ENCODE data around the gene CDRT15L2.
"Not testable (repeated sequence)": the region's sequence is repeated elsewhere in the genome, so short reads cannot be mapped to it uniquely, and the experiment has no call there.

The CDRT15L2 gene

DNA sequence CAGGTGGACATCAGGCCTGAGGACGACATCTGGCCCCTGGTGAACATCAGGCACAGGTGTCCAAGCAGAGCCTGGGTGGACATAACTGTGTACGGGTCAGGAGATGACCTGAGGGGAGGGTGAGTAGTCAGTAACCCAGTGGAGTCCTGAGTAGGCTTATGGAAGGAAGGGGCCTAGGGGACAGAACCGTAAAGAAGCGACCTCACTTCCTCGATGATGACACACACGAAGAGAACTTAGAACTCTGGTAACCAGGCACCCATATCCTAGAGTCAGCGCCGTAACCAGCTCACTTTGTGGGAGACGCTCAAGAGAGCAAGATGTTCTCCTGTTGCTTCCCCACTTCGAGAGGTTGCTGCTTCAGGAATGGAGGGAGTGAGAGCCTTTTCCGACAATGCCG is at the start of gene CDRT15L2:
CDRT15L2 (plus strand) TSS at position 301 of the 400 bp plus-strand sequence; CDS start at position 321, 20 bp downstream.
- not testable (repeated sequence) for DNase-seq

DNA sequence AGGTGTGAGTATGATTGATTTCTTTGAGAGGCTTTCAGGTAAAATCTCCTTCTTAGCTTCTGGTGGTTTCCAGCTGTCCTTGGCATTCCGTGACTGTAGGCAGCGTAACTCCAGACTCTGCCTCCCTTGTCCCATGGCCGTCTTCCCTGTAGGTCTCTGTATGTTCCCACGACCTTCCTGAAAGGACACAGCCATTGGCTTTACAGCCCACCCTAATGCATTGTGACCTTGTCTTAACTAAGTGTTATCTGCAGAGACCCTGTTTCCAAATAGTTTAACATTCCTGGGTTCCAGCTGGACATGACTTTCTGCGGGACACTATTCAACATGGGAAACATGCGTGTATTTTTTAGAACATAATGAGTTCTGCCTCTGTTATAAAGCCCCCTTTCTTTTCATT is 49.4 kb upstream of the CDRT15L2 start:
- DNase-seq: peak; percentile 0

DNA sequence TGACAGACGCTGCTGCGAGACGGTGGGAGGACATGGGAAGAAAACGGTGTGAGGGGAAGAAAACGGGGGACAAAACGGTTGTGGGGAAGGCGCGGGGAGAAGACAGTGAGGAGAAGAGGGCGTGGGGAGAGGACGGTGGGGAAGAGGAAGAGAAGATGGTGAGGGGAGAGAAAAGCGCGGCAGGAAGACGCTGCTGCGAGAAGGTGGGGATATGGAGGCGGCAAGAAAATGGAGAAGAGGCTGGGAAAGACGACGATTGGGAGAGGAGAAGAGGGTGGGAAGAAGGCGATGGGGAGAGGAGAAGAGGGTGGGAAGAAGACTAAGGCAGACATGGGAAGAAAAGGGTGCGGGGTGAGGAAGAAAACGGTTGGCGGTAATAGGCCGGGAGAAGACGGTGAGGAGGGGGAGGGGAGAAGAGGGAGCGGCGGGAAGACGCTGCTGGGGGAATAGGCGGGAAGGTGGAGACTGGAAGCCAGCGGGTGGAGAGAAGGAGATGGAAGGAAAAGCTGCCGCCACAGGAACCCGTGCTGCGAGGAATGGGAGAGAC is 46.9 kb upstream of the CDRT15L2 start:
- DNase-seq: peak; percentile 40

DNA sequence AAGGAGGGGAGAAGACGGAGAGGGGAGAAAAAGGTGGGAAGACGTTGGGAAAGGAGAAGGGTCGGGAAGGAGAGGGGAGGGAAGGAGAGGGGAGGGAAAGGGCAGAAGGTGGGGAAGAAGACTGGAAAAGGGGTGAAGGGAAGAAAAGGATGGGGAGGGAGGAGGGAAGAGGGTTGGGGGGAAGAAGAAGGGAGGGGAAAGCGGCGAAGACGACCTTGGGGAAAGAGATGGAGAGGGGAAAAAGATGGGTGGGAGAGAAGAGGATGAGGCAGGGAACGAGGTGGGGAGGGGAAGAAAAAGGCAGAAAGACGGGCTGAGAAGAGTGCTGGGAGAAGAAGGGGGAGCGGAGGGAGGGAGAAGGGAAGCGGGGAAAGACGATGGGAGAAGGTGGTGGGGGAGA is 46.3 kb upstream of the CDRT15L2 start:
- DNase-seq: peak; percentile 68

DNA sequence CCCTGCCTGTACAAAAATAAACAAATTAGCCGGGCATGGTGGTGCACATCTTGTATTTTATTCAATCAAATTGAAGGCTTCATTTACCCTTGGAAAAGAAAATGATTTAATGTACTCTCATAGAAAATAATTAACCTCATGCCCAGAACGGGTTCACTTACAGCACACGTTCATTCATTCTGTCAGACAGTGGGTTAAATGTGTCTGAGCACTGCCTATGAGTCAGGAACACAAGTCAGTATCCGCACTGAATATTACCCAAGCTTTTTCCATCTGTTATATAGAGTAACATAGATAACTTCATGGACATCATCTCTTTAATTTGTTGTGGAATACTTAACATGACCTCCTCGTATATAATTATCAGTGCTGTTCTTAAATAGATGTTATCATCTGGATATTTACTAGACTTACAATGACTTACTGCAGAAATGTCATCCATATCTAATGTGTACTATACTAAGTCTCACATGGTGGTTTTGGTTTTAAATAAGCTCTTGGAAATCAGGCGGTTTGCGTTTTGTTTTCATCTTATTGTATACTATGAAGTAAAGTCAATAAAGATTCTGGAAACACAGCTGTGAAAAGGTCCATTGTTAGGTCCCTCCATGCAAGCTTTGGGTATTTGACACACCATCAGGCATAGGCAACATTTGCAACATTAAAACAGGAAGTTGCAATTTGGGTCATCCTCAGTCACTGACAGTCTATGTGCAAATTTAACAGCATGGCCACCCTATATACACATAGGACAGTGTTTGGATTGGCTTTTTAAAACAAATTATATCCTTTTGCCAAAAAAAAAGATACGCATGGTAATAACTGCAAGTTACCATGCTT is 44.6 kb upstream of the CDRT15L2 start:
- peak; percentile 0 for DNase-seq

DNA sequence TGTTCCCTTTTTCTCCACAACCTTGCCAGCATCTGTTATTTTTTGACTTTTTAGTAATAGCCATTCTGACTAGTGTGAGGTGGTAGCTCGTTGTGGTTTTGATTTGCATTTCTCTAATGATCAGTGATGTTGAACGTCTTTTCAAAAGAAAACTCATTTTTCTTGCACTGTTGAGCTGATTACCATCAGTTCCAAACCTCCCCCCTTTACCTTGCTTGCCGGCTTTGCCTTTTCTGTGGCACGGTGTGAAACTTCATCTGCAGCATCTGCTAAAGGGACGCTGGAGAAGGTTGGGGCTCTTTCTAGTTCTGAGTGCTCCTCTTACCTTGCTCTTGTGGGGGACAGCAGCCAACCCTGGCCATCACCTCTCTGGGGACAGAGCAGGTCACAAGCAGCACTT is 39.1 kb upstream of the CDRT15L2 start:
- not testable (repeated sequence) for DNase-seq

DNA sequence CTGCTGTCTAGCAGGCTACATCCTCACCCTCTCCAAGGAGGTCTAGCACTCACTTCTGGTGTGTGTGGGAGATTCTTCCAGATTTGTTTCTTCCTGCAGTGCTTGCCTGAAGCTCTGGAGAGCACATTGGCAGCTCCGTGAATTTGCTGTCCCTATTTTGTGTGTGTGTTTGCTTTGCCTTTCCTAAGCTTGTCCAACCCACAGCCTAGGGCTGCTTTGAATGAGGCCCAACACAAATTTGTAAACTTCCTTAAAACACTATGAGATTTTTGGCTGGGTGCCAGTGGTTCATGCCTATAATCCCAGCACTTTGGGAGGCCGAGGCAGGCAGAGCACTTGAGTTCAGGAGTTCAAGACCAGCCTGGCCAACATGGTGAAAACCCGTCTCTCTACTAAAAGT is 38.7 kb upstream of the CDRT15L2 start:
- DNase-seq: peak; percentile 46

DNA sequence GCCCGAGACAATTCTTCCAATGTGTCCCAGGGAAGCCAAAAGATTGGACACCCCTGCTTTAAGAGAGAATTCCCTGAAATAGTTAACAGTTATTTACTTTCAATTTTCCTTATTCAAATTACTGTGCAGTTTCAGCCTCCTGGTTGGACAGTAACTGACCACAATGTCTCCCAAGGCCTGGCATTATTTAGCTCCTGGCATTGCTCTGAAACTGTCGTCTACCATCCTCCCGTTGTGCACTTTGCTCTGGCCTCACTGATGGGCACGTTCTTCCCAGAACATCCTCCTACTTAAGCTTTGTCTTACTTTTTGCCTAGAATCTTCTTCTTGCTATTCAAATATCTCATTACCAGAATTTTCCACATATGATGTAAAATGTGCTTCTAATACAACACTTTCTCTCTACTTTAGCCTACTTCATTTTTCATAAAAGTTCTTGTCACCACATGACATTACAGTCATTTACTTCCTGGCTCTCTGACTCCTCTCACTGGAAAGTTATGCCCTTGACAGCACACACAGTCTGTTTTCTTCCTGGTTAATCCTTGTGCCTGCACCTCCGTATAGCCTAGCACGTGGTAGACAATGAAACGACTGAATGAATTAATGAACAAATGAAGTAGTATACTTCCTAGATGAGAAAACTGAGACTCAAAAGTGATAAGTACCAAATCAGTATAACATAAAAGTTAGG is 37.5 kb upstream of the CDRT15L2 start:
- DNase-seq: peak; percentile 17

DNA sequence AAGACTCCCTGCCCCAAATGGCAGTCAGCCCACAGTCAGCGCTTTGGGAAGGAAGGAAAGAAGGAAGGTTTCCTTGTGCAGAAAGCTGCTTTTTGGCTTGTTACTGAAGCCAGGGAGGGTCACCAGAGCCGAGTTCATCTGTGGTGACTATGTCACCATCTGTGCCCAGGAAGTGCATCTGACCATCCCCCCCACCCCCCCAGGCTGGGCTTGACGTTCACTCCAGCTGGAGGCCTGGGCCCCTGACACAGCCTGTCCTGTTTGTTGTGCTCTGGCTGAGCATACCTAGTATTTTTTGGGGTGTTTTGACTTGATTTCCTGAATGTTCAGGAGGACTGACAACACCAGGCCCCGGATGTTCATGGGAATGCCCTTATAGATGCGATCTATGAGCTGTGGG is 31.6 kb upstream of the CDRT15L2 start:
- not testable (repeated sequence) for DNase-seq

DNA sequence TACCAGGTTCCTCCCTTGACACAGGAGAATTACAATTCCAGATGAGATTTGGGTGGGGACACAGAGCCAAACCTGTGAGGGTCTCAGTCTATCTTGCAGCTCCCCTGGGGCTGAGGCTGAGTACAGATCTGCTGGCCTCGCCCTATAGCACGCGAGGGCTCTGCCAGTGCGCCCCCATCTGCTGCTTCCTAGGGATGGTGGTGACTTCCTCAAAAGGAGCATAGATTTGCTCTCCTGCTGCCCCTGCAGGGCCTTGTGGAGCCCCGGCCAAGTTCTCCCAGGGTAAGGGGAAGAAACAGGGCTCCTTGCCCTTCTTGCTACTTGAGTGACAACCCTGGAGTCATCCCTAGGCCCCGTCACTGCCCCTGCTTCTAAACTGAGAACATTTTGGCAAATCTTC is 26.6 kb upstream of the CDRT15L2 start:
- not testable (repeated sequence) for DNase-seq

DNA sequence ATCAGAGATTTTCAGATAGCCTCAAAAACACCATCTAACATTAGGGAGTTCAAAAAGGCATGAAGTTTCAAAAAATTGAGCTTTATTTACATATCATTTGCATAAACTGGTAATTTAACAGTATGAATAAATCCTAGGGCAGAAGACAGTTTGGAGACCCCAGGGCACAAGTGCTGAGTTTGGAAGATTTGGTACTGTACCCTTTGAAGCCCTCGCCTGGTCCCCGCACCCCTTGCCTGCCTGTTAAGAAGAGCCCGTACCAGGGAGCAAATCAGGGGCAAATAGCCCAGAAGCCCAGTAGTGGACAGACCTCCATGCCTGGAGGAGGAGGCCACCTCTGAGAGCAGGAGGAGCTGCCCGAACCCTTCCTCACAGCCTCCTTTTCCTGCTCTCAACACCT is 24.8 kb upstream of the CDRT15L2 start:
- not testable (repeated sequence) for DNase-seq

DNA sequence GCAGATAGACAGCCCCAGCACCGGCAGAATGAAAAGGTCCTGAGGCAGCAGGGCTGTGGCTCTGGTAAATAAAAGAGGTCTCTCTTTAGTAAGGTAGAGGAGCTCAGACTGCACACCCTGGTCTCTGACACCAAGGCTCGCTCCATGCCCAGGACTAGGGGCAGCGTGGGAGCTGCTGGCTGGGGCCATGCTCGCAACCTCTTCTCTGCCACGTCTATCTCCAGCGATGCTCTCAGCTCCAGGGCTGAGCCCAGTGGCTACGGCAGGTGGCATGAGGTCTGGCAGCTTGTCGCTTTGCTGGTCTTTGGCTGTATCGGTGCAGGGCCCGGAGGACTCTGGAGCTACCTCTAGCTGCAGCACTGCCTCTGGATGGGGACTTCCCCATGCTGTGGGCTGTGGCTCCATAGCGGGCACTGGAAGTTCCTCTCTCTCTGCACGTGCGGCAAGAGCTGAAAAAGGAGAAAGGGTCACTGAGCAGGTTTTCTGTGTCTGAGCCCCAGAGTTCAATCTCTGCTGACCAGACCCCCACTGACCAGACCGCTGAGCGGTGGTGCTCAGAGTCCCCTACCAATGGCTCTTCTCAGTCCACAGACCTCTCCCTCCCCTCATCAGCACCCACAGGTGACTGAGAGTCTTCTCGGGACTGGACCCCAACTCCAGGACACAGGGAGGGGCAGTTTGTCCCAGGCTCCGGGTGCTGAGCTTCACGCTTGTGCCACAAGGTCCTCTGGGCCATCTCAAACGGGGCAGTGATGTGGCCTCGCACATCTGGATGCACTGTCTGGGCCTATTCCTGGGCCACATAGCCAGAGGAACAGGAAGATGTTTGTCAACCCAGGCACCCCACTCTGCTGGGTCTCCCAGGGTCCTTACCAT is 24.2 kb upstream of the CDRT15L2 start:
- DNase-seq: not testable (repeated sequence)

DNA sequence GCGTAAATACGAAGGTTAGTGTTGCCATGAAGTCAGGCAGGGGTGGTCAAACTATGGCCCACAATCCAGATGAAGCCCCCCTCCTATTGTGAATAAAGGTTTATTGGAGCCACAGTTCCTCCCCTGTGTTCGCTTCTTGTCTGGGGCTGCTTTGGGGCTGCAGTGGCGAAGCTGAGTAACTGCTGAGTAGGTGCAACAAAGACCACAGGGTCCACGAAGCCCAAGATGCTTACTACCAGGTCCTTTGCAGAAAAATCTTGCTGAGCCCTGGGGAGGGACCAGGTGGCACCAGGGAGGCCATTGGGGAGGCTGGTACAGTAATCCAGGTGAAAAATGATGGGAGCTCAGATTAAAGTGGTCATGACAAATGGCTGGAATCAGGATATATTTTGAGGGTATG is 21.4 kb upstream of the CDRT15L2 start:
- not testable (repeated sequence) for DNase-seq

DNA sequence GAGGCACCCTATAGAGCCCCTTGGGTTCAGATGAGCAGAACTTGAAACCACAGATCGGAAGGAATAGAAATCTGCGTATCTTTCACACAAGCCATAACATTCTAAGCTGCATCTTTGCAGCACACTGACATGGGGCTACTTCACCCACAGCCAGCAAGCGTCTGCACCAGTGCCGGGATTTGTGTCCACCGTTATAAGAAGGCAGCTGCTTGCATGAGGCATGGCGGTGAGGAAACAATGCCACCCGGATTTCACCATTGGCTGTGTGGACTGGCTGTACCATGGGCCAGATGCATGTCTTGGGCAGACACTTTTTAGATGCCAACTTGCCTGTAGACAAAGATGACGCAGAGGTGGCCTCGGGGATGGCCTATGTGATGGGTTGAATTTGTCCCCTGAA is 20.5 kb upstream of the CDRT15L2 start:
- DNase-seq: not testable (repeated sequence)

DNA sequence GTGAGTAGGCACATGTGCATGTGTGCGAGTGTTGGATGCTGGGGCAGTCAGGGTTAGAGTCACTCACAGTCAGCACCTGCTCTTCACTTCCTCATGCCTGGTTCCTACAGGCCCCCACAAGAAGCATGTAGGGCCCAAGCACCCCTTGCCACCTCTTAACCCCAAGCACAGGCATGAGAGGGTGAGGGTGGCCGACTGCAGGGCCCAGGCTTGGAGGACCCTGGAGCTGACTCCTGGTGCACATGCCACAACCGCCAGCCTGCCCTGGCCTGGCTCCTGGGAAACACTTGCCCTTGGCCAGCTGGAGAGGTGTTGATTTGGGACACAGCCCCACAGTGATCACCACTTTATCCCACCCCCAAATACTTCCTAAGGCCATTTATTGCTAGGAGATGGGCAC is 16.9 kb upstream of the CDRT15L2 start:
- no peak for DNase-seq

DNA sequence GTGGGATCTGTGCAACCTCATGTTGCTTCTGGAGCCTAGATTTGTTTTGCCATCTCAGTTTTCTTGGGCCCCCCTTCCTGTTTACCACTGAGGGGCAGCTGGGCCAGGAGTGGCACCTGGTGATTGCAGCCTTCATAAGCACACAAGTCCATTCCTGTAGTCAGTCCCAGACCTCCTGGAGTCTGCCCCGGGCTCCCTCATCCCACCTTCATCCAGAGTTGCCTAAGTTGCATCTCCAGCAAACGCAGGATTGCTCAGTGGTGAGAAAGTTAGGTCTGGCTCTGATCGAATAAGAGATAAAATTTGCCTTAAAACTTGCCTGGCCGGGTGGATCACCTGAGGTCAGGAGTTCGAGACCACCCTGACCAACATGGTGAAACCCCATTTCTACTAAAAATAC is 14.3 kb upstream of the CDRT15L2 start:
- not testable (repeated sequence) for DNase-seq

DNA sequence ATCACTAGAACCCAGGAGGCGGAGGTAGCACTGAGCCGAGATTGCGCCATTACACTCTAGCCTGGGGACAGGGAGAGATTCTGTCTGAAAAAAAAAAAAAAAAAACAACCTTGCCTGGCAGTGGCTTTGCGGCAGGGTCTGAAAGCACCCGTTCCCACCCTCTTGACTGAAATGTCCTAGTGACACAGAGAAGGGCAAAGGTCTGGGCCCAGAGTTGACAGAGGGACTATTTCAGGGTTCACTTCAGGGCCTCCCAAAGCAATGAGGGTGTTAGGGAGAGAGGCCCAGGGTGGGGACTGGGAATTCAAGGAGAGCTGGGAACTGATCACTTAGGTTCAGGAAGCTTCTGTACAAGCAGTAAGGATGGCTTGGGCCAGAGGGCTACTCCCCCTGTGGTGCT is 13.8 kb upstream of the CDRT15L2 start:
- no peak for DNase-seq

DNA sequence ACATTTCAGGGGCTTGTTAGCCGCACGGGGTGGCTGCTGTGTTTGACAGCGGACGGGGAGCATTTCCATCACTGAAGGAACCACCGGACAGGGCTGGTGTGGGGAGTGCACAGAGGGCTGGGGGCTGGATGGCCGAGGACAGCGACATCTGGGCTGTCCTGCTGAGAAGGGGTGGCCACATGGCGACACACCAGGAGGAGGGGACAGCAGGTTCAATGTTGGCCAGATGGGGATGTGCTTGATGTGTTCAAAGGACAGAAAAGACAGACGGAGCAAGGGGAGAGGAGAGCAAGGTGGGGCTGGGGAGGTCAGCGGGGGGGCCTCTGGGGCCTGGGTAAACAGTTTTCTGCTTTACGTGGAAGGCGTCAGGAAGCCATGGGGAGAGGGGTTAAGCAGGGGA is 12.8 kb upstream of the CDRT15L2 start:
- DNase-seq: peak; percentile 39

DNA sequence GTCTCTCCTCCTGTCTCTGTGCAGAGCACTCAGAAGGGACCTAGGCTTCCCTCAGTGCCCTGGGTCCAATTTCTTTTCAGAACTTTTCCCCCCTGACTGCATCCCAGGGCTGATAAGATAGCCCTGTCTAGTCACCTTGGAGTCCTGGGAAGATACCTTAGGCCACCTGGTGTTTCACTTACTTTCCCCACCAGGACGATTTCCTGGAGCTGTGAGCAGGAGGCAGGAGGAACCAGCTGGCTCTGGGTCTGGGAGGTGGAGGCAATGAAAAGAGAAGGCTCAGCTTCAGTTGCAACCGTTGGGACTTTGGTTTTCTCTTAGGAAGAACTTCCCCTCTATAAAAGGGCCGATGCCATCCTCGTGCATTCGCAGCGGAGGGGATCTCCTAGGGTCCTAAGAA is 12.1 kb upstream of the CDRT15L2 start:
- DNase-seq: not testable (repeated sequence)

DNA sequence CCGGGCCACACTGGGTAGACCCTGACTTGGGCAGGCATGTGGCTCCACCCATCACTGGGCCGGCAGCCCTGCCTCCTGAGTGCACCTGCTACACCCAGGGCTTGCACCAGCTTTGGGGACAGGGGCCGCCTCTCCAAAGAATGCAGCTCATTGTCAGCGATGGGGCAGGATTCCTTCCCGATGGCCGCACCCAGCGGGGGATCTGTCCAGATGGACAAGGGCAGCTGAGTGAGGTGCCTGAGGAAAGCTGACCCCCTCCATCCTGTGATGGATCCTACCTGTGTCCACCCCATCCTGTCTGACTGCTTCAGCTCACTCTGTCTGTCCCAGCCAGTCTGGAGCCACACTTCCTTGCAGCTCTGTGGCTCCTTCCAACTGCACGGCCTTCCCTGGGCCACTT is 10.9 kb upstream of the CDRT15L2 start:
- peak; percentile 20 for DNase-seq

DNA sequence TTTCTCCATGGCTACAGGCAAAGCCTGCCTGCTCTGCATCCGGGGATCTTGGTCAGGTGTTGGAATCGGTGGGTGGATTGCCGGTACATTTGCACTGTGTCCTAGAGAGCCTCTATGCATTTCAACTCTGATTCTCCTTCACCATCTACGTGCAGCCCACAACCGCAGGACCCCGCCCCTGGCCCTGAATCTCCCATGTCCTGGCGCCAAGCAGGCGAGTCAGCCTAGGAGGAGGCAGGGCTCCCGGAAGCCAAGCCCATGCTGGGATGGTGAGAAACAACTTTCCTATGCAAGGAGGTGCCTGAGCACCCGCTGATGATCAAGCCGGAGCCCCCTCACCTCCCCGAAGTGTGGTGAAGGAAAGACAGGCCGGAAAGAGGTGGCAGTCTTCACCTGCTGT is 7.9 kb upstream of the CDRT15L2 start:
- DNase-seq: not testable (repeated sequence)

DNA sequence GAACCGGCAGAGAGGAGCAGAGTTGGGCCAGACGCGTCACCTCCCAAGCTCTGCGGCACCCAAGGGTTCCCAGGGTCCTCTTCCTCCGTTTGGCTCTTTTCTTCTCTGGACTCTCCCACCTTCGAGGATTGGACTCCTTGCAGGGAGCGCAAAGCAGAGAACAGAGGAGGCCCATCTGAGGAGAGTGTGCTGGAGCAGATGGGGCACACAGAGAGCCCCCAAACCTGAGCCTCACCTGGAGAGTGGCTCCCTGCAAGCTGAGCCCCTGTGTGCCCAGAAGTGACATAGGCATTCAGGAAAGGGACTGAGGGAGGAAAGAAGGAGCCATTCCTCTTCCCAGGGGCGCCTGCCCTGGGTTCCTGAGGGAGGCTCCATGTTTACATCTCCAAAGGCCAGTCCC is 6.3 kb upstream of the CDRT15L2 start:
- DNase-seq: not testable (repeated sequence)

DNA sequence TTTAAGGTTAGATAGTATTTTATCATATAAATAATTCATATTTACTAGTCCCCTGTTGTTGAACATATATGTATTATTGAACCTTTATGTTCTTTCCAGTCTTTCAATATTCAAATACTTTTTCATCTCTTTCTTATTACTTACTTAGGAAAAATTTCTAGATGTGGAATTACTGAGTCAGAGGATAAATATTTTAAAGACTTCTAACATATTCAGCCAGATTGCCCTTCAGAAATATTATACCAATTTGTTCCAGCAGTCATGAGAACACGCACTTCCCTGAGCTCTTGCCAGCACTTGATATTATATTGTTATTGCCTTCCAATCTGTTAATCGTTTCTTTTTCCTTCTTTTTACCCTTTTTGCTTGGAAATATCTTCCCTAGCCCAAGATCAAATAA is 4.5 kb upstream of the CDRT15L2 start:
- not testable (repeated sequence) for DNase-seq

Data from eye (tissue), 1 donor.